ENCODE data around the gene RTN4R.

Gene RTN4R

DNA sequence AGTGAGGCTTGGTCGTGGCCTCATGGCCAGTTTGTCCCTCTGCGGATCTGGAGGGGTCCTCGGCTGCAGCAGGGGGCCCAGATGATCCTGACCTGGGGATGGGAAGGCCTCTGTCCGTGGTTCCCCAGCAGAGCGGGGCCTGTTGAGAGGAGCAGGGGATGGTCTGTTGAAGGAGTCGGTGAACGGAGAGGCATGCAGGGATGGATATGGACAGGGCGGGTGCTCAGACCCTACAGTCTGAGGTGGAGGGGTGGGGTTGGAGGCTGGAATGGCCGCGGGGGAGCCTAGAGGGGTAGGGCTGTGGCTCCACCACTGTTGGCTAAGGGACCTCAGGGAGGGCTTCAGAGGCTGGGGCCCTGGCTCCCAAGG is 33.8 kb downstream of the RTN4R start:
- H3F3A ChIP-seq (ENCODE audit: insufficient read depth, low read length), result no peaks in the 10 kb centered on the region
- H3K36me3 ChIP-seq (ENCODE audit: insufficient read depth, low read length), result no peaks in the 10 kb centered on the region
- no peaks in the 10 kb centered on the region for H4K20me1 ChIP-seq (ENCODE audit: insufficient read depth, low read length)
- H3K4me1 ChIP-seq (ENCODE audit: insufficient read depth, low read length, severe bottlenecking), result no peaks in the 10 kb centered on the region
- TF ChIP-seq, protein P1, sequence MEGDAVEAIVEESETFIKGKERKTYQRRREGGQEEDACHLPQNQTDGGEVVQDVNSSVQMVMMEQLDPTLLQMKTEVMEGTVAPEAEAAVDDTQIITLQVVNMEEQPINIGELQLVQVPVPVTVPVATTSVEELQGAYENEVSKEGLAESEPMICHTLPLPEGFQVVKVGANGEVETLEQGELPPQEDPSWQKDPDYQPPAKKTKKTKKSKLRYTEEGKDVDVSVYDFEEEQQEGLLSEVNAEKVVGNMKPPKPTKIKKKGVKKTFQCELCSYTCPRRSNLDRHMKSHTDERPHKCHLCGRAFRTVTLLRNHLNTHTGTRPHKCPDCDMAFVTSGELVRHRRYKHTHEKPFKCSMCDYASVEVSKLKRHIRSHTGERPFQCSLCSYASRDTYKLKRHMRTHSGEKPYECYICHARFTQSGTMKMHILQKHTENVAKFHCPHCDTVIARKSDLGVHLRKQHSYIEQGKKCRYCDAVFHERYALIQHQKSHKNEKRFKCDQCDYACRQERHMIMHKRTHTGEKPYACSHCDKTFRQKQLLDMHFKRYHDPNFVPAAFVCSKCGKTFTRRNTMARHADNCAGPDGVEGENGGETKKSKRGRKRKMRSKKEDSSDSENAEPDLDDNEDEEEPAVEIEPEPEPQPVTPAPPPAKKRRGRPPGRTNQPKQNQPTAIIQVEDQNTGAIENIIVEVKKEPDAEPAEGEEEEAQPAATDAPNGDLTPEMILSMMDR (IDR thresholded peaks at IDR 0.05; ENCODE audit: low read length), result no peak
- no peak for TF ChIP-seq EZH2 (IDR thresholded peaks at IDR 0.05; ENCODE audit: borderline replicate concordance, low read length)
- H3K4me2 ChIP-seq (ENCODE audit: low read length), result no peak overlapping the region
- peaks cover 13% of the 10 kb centered on the region for H3K27me3 ChIP-seq (ENCODE audit: insufficient read depth, low read length)
- H3K9me3 ChIP-seq (ENCODE audit: low read length), result no peaks in the 10 kb centered on the region
- no peak overlapping the region for H2AFZ ChIP-seq (ENCODE audit: low read length)
- no peaks in the 10 kb centered on the region for H3K9me2 ChIP-seq (ENCODE audit: low read depth, low read length)
- no peak overlapping the region for H3K9ac ChIP-seq (ENCODE audit: low read length)
- H3K4me3 ChIP-seq (ENCODE audit: low read depth, low read length, poor library complexity, severe bottlenecking), result no peak overlapping the region
- no peak overlapping the region for H3K27ac ChIP-seq (ENCODE audit: low read depth, low read length, poor library complexity, severe bottlenecking)
- no peaks in the 10 kb centered on the region for H3K79me2 ChIP-seq (ENCODE audit: insufficient read depth, low read length)

DNA sequence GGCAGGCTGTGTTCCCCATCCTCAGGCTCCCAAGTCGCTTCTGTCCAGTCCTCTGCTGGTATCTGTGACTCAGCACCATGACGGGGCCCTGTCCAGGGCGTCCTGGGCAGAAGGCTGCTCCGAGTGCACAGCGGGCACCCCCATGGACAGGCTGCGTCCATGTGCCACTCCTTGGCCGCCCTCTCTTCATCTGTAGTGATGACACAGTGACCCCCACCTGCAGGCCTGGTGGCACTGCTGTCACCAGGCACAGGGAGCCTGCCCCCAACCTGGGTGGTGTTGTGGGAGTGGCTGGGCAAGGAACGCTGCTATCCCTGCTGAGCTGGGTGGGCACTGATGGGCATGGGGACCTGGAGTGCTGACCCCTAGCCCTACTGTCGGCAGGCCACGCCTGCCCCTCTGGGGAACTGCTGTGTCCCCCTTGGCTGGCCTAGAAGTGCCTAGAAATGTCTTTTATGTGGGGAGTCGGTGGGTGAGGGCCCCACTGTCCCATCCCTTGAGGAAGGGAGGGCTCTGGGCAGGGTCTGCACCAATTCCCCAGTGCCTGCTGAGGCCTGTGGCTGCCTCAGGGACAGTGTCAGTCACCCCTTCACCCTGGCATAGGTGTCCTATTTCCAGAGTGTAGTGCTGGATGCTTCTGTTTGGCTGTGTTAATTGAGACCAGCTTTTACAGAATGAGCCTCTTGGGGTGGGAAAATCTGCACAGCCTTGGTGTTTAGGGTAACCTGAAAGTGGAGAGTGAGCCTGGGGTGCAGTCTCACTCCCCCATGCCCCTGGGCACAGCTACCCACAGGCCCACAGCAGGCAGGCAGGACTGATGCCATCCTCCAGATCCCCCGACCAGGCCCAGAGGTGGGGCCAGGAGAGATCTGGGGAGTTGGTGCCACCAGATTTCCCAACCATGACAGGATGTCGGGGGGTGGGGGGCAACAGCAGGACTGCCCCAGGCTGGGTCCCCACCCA is 34.5 kb downstream of the RTN4R start:
- no peaks in the 10 kb centered on the region for H3F3A ChIP-seq (ENCODE audit: insufficient read depth, low read length)
- H3K9ac ChIP-seq (ENCODE audit: low read length), result no peak overlapping the region
- no peak overlapping the region for H3K27ac ChIP-seq (ENCODE audit: low read depth, low read length, poor library complexity, severe bottlenecking)
- no peak overlapping the region for H3K4me2 ChIP-seq (ENCODE audit: low read length)
- H4K20me1 ChIP-seq (ENCODE audit: insufficient read depth, low read length), result no peaks in the 10 kb centered on the region
- no peaks in the 10 kb centered on the region for H3K9me2 ChIP-seq (ENCODE audit: low read depth, low read length)
- no peaks in the 10 kb centered on the region for H3K79me2 ChIP-seq (ENCODE audit: insufficient read depth, low read length)
- H3K4me3 ChIP-seq (ENCODE audit: low read depth, low read length, poor library complexity, severe bottlenecking), result no peak overlapping the region
- no peak overlapping the region for H2AFZ ChIP-seq (ENCODE audit: low read length)
- peaks cover 11% of the 10 kb centered on the region for H3K27me3 ChIP-seq (ENCODE audit: insufficient read depth, low read length)
- no peaks in the 10 kb centered on the region for H3K36me3 ChIP-seq (ENCODE audit: insufficient read depth, low read length)
- TF ChIP-seq EZH2 (IDR thresholded peaks at IDR 0.05; ENCODE audit: borderline replicate concordance, low read length), result no peak
- H3K9me3 ChIP-seq (ENCODE audit: low read length), result no peaks in the 10 kb centered on the region
- no peaks in the 10 kb centered on the region for H3K4me1 ChIP-seq (ENCODE audit: insufficient read depth, low read length, severe bottlenecking)

- no peaks in the 10 kb centered on the region for H4K20me1 ChIP-seq (ENCODE audit: insufficient read depth, low read length)
- no peak overlapping the region for H3K9ac ChIP-seq (ENCODE audit: low read length)
- TF ChIP-seq EZH2 (IDR thresholded peaks at IDR 0.05; ENCODE audit: borderline replicate concordance, low read length), result no peak
- TF ChIP-seq, protein P1 (IDR thresholded peaks at IDR 0.05; ENCODE audit: low read length), result no peak
- no peak overlapping the region for H3K4me3 ChIP-seq (ENCODE audit: low read depth, low read length, poor library complexity, severe bottlenecking)
- no peaks in the 10 kb centered on the region for H3K36me3 ChIP-seq (ENCODE audit: insufficient read depth, low read length)
- H3K27ac ChIP-seq (ENCODE audit: low read depth, low read length, poor library complexity, severe bottlenecking), result no peak overlapping the region
- no peak overlapping the region for H3K4me2 ChIP-seq (ENCODE audit: low read length)
- H3F3A ChIP-seq (ENCODE audit: insufficient read depth, low read length), result no peaks in the 10 kb centered on the region
- peaks cover 11% of the 10 kb centered on the region for H3K27me3 ChIP-seq (ENCODE audit: insufficient read depth, low read length)
- no peak overlapping the region for H2AFZ ChIP-seq (ENCODE audit: low read length)
- no peaks in the 10 kb centered on the region for H3K9me3 ChIP-seq (ENCODE audit: low read length)
- H3K79me2 ChIP-seq (ENCODE audit: insufficient read depth, low read length), result no peaks in the 10 kb centered on the region
- H3K4me1 ChIP-seq (ENCODE audit: insufficient read depth, low read length, severe bottlenecking), result no peaks in the 10 kb centered on the region
- H3K9me2 ChIP-seq (ENCODE audit: low read depth, low read length), result no peaks in the 10 kb centered on the region
Observed at GRCh38 chr22:20232781-20233180, 35.3 kb downstream of the RTN4R start.
